HG03378 (cell line): ENCODE results near the gene ABCB6.

Source experiments
- ATAC-seq: cut with Tn5 transposase; IDR thresholded peaks from one replicate; pipeline ENCODE4 v1.9.1; 2021; ENCODE audit warnings: mild to moderate bottlenecking, moderate library complexity; ENCODE audit not compliant: unreplicated experiment

Gene ABCB6

GRCh38 chr2:219171231-219171651 is 47.5 kb downstream of the ABCB6 start:
- ATAC-seq, result no peak

- ATAC-seq, result no peak
Measured at GRCh38 chr2:219169930-219170654, 48.7 kb downstream of the ABCB6 start, which contains the start of gene SLC23A3. Gene SLC23A3 (minus strand): TSS chr2:219170029. CDS start chr2:219169984, 45 bp downstream.

GRCh38 chr2:219168932-219169331 is 49.8 kb downstream of the ABCB6 start:
- ATAC-seq, result no peak

GRCh38 chr2:219168526-219168925 is 50.2 kb downstream of the ABCB6 start:
- no peak for ATAC-seq

- no peak for ATAC-seq
Measured at GRCh38 chr2:219167997-219168396, 50.8 kb downstream of the ABCB6 start.

- ATAC-seq, result no peak
Measured at GRCh38 chr2:219165058-219165911, 53.5 kb downstream of the ABCB6 start.

GRCh38 chr2:219163156-219163555 is 55.6 kb downstream of the ABCB6 start:
- no peak for ATAC-seq

GRCh38 chr2:219161097-219161496 is 57.7 kb downstream of the ABCB6 start:
- no peak for ATAC-seq

- peak; percentile 73 for ATAC-seq
Measured at GRCh38 chr2:219160186-219161017, 58.4 kb downstream of the ABCB6 start, which contains the start of gene NHEJ1. Gene NHEJ1 (minus strand): TSS chr2:219160815. CDS start chr2:219158362, 2,453 bp downstream.
